Stimulated activated CD4-positive, alpha-beta T cell treated with anti-CD3 and anti-CD28 coated beads, Interleukin-4, amount 100 ng/mL, for 48 hours (primary cell): ENCODE results near the gene BPIFB3.
A peak's percentile ranks its signal among the peaks of the same experiment; 100 is the strongest.

Source experiments
- DNase-seq, 2 donors: peaks; one replicate each; pipeline ENCODE4 v3.0.0-alpha.2; 2020; ENCODE audit warnings: low read depth in 2 of 2

Gene BPIFB3, protein sequence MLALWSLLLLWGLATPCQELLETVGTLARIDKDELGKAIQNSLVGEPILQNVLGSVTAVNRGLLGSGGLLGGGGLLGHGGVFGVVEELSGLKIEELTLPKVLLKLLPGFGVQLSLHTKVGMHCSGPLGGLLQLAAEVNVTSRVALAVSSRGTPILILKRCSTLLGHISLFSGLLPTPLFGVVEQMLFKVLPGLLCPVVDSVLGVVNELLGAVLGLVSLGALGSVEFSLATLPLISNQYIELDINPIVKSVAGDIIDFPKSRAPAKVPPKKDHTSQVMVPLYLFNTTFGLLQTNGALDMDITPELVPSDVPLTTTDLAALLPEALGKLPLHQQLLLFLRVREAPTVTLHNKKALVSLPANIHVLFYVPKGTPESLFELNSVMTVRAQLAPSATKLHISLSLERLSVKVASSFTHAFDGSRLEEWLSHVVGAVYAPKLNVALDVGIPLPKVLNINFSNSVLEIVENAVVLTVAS

DNA sequence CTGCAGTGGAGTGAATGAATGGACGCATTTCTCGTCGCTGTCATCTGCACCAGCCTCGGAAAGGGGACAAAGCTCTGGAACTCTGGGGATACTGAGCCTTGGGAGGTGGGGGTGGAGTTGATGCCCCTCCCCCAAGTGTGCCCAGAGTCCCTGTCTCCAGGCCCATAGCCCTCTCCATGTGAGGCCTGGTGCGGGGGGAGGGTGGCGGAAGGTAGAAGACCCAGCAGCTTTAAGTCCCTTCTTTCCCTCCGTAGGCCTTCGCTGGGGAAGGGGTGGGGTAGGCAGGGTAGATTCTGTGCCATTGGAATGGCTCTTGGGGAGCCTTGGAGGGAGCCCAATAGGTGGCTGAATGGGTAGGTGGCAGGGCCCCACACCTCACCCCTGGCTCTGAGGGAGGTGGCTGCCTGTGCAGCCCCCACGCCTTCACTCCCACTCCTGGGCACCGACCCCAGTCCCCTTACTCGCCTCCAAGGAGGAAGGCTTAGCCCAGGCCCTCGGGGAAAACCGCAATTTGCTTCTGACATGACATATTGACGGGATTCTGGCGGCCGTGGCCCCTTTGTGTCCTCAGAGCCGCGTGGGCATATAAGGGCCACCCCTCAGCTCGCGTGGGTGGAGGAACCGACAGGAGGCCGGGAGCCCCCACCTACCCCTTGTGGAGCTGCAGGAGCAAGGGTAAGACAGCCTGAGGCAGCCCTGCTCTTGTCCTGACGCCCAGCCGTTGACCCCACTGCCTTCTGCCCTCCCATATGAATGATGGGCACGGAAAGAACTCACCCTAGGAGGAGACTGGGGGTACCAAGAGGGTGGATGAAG lies at the start of gene BPIFB3:
TSS of gene BPIFB3 (plus strand) at position 613 of the 816 bp plus-strand sequence. CDS start 1,533 bp downstream, outside the sequence.
- DNase-seq = no peak

DNA sequence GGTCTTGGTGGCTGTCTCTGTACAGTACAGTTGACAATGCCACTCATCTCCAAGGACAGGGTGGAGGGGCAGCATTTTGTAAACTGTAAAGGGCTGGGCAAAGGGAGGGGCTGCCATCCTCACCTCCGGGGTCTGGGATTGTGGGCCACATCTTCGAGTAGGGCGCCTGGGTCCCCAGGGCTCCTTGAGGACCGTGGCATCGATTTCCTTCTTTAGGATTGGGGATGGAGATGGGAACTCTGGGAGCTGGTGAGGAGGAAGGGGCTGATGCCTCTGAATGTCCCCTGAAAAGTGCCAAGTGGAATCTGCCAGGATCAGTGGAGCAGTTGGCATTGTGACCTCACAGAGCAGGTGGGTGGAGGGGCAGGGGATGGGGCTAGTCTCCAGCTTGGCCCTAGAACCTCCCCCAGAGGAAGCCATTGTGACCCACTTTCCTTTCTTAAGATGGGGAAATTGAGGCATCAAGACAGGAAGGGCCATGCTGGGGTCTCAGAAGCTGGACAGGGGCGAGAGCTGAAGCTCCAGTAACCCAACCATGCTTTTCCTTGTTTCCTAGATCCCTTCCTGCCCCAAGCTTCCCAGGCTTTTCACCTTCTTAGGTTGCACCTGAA lies 49.5 kb upstream of the BPIFB3 start, which contains the start of gene SUN5:
TSS of gene SUN5 (minus strand) at position 293 of the 611 bp plus-strand sequence. CDS start at position 200, 93 bp downstream.
- no peak for DNase-seq

DNA sequence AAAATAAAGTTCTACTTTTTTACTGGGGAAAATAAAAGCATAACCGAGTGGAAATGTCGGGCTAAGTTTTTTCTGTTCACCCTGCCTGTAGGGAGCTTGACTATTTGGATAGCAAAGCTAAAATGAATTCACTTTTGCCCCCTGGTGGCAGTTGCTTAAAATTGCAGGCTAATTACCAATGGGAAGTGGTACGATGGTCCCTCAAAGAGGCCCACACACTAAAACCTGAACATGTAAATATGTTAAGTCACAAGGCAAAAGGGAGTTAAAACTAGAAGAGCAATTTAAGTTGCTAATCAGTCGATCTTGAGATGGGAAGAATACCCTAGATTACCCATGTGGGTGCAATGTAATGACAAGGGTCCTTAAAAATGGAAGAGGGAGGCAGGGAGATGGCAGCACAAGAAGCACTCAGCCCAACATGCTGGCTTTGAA lies 48.6 kb upstream of the BPIFB3 start:
- peak in 1 of 2 donors; percentile 15 for DNase-seq

DNA sequence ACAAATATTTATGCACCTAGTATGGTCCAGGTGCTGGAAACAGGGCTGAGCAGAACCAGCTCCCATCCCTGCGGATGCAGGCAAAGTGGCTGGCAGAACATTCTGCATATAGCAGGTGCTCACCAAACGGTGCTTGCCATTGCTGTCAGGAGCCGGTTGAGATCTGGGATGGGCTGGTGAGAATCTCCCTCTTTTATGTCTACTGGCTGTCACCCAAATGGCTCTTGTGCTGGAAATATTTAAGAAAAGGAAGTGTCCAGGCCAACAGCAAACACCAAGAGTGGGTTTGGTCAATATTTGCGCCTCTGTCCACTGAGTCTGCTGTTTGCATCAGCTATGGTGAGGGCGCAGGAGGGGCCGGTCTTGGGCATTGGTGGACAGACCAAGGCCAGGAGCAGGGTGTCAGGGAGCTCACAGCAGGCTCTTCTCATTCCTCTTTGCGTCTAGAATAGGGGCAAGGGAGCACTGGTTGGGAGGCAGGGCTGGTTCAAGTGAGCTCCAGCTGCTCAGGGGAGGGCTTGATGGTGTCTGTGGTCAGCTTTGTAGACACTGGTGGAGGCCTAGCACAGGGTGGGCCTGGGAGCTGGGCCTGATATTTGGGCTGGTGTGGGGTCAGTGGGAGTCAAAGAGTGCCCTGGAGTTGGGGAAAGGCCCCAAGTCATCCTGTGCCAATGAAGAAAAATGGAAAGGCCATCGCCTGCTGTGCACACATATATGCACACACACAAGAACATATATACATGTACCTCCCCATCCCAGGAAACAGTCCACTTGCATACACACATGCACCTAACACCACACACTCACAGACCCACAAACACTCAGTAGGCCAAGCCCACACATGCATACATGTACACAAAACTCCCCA lies 47.6 kb upstream of the BPIFB3 start:
- DNase-seq = no peak

DNA sequence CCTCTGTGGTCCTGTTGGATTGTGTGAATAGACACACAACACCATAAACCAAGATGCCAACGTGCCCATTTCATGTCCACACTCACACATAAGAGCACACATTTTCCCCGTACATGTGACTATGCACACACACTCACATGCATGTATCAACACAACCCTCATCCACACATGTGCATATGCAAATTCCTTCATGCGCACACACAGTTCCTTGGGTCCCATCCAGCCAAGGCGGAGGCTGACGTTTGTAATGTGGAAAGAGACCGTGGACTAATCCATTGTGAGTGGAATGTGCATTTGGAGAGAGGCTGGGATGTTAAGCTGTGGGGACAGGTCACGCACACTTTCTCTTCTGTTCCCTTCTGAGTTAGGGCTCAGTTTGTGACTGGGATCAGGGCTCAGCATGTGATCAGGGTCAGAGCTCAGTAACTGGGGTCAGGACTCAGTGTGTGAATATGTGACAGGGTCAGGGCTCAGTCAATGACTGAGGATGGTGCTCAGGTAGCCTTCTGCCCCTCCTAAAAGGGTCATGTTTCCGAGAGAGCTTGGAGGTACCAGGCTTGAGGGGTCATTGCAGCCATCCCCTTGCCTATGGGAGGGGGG lies 46.8 kb upstream of the BPIFB3 start:
- DNase-seq = no peak

DNA sequence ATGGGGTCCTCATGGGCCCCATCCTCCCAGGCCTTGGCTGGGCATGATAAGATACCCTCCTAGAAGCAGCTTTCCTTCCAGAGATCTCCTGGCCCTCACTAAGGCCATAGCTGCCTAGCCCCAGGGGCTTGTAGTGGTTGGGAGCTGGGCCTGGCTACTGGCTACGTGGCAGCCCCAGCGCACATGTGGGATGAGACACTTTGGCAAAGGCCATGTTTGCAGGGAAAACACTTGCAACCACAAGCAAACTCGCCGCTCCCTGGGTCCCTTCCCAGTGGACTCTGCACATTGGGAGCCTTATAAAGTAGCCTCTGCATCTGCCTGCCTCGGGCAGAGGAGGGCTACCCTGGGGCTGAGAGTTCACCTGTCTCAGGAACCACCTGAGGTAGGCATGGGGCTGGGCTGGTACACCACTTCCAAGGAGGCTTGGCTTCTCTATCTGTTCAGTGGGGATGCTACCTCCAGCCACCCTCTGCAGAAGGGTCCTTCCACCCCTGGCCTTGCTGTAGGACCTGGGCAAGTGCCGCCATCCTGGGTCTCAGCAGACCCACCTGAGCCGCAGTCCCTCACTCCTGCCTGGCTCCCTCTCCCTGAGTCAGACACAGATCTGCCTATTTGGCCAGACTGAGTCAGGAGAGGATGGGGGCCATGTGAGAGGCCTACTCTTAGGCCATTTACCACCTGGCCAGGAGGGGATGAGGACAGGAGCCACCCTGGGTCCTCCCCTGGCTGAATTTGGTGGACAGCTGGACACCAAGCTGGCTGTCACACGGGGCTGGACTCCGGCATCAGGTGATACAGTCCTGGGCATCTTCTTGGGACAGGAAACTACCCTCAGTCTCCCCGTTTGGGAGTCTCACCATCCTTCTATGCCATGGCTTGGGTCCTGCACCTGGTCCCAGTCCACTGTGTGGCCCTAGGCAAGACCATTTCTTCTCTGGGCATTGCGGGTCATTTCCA lies 46.0 kb upstream of the BPIFB3 start, which contains the start of gene BPIFB2:
TSS of gene BPIFB2 (plus strand) at position 329 of the 960 bp plus-strand sequence. CDS start 871 bp downstream, outside the sequence.
- no peak for DNase-seq

DNA sequence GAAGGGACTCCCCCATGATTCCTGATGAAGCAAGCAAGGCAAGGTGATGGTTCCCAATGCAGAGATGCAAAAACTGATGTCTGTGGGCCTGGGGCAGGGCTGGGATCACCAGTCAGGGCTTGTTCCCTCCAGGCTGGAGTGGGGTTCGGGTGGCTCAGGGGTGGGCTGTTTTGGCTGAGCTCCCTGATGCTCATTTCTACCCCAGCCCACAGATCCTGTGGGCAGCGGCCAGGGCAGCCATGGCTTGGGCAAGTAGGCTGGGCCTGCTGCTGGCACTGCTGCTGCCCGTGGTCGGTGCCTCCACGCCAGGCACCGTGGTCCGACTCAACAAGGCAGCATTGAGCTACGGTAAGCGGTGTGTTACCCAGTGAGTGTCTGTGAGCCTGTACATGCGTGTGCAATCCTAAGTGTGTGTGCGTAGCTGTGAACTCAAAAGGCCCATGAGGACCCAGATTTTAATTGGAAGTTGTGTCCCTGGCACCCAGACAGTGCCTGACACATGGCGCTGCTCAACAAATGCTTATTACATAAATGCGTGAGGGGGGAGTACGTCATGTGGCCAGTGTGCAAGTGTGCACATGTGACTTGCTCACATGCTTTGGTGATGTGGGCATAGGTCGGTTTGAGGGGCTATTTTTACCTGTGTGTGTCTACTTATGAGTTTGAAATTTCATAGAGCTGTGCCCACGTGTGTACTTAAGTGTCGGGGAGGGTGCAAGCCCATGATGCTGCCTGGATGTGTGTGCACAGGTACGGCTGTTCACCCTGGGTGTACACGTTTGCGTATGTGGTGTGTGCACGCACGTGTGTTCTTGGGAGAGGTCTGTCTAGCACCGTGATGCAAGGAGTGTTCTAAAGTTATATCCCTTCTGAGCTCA lies 45.1 kb upstream of the BPIFB3 start:
- no peak for DNase-seq

DNA sequence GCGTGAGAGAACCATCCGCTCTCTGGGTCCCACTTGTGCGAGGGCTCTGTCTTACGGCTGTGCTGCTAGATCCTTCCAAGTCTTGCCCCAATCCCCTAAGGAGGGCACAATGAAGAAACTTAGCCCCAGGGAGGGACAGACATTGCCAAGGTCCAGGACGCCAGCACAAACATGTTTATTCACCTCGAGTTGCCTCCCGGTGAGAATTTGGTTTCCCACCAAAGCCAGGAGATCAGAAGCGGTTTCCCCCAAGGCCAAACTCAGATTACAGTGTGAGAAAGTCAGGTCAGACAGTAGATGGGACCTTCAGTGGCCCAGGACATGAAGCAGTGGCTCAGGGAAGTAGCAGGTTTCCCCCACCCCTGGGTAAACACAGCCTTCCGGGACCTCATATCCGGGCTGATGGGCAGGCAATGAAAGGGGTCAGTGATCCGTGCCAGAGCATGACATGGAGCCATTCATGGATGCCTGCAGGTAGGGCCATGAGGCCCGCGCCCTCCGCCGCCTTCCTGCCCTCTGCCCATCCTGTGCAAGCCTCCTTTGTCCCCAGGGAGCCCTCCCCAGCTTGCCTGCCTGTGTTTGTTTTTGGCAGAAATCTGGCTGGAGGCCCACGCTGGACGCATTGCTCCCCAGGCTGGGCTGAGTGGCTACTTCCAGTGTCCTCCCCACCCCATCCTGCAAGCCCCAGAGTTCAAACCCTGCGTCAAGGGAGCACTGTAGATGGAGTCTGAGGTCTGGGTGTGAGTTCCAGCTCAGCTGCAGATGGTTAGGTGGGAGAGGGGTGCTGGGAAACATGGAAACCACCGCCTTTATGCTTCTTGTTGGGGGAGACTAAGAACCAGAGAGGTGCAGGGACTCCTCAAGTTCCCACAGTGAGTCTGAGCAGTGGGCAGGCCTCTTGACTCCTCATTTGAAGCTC lies 44.2 kb upstream of the BPIFB3 start:
- DNase-seq = no peak

DNA sequence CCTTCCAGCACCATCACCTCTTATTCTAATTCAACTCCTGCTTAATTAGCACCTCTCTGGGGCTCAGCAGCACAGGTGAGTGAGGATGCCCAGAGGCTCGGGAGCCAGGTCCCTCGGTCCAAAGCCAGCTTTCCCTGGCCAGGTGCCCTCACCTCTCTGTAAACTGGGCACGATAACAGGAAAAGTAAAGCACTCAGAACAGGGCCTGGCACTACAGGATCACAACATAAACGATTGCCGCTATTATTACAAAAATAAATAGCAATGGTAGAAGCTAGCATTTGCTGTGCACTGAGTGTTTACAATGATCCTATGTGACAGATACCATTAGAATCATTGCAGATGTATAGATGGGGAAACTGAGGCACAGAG lies 43.6 kb upstream of the BPIFB3 start:
- no peak for DNase-seq

DNA sequence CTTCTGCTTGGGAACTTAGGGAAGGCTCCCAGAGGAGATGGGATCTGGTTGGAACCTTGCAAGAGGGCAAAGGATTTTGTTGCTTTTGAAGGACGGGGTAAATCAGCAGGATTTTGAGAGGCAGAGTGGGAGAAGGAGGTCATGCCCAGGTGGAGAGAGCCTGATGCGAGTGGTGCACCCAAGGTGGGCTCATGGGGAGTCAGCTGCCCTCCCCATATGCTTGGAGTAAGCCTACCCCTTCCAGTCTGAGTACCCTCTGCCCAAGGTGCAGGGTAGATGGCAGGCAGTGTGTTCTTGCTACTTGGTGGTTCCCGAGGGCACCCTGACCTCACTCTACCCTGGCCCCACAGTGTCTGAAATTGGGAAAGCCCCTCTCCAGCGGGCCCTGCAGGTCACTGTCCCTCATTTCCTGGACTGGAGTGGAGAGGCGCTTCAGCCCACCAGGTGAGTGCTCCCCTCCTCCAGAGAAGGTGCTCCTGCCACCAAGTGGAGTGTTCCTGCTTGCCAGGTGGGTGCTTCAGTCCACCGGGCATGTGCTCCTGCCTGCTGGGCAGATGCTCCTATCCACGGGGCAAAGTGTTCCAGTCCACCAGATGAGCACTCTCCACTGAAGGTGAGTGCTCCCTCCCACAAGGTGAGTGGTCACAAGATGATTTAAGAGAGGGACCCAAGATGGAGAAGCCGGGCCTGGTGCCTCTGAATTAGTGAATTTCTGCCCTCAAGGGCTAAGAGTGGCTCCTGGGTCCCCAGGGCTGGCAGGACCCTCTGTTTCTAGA lies 42.8 kb upstream of the BPIFB3 start:
- DNase-seq = no peak

DNA sequence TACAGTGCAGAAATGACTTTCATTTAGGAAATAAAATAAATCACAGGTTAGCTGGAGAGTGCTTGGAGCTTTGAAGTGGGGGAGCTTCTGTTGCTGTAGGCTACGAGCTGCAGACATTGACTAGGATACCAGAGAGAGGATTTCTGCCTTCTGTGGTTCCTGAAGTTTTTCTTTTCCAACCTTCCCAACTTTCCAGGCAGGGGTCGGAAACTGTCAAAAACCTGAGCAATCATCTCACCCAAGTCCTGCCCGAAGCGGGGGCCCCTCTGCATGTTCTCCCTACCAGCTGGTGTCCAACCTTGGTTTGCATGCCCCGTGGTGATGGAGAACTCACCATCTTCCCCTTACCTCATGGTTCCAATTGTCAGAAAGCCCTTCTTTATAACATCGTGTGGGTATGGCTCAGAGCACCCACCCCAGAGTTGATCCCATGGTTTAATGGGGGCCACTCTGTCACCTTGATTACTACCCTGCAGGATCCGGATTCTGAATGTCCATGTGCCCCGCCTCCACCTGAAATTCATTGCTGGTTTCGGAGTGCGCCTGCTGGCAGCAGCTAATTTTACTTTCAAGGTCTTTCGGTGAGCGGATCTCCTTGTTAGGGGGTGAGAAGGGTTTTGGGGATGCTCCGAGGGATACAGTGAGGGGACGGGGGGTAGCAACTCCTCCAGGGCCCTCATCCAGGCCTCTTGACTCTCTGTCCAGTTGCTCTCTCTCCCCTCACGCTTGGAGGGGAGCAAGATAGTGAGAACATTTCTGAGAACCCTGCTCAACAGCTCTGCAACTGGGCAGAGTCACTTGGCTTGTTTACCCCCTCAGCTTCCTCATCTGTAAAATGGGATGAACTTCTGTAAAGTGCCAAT lies 41.1 kb upstream of the BPIFB3 start:
- DNase-seq = no peak

DNA sequence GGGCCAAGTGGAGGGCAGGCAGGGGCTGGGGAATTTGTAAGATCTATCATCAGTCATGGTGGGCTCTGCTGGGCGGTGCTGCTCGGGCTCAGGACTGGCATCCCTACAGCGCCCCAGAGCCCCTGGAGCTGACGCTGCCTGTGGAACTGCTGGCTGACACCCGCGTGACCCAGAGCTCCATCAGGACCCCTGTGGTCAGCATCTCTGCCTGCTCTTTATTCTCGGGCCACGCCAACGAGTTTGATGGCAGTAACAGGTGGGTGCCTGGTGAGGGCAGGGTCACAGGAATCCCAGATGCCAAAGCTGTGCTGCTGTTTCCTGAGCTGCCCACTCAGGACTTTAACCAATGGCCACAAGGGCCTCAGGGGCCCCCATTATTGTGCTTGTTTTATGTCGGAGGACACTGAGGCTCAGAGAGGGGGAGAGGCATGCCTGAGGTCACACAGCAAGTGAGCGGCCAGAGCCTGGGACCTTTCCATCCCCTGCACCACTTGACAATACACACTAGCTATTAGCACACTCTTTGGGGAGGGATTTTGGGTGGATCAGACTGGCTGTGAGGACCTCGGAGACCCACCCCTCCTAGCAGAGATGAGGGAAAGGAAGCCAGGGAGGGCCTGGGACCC lies 39.9 kb upstream of the BPIFB3 start:
- DNase-seq = no peak

DNA sequence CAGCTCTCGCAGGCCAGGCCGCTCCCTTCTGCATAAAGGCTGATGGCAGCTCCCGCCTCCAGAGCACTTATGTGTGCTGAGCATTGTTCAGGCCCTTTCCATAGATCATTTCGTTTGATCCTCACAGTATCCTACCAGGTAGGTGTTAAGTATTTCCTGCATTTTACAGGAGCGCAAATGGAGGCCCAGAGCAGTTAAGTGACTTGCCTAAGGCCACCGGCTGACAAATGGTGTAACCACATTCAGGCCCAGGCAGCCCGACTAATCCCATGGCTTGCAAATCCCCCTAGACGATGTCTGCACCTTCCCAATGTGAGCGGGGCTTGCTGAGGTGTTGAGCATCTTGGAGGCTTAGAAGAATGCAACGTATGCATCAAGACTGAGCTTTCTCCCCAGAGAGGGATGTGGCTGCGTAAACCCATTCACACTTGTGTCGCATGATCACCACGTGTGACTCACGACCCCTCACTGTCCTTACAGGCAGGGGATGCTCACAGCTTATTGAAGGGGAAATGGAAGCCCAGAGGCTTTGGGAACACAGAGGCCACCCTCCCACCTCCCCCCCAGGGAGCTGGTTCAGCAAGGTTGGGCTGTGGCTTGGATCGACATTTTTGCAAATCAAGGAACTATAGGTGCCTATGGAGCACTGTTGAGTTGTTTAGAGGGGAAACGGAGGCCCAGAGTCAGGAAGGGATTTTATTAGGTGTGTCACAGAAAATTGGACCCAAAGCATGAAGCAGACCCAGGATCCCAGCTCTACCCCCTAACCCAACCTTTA lies 39.2 kb upstream of the BPIFB3 start:
- no peak for DNase-seq

DNA sequence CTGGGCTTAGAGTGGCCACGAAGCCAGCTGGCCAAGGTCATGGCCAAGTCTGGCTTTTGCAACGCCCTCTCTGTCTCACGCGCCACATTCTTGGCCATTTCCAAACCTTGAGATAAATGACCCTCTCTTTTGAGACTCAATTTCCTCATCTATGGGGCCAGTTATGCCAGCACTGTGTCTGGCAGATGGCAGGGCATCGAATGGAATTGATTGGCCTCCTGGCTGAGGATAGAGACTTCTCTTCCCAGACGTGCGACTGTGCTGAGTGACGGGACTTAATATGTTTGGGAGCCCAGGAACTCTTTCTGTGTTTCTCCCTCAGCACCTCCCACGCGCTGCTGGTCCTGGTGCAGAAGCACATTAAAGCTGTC lies 38.6 kb upstream of the BPIFB3 start:
- no peak for DNase-seq
